OCI-LY7 (cell line): ENCODE data around the gene CIP2A. TPM values are rescaled to one million over a fixed set of nuclear protein-coding genes. Genes with fewer than 3 reads are reported as not detected.
A peak's percentile ranks its signal among the peaks of the same experiment; 100 is the strongest.

Source experiments
- BruUV-seq: library from RNA; stranded (reverse); fragments of 400-500 nt; replicated peaks from 2 replicates; lab custom pipeline; 2021; lab: Mats Ljungman, UMichigan
- CTCF ChIA-PET: fragments of 300-600 bp; sonication (Branson Sonifier 250); formaldehyde crosslinking; loops from one replicate; lab custom pipeline; 2022; ENCODE audit warnings: antibody characterized with exemption; ENCODE audit not compliant: unreplicated experiment; lab: Charles Lee
- POLR2A ChIA-PET: fragments of 300-600 bp; sonication (Branson Sonifier 250); formaldehyde crosslinking; loops from one replicate; lab custom pipeline; 2022; ENCODE audit warnings: antibody characterized with exemption; lab: Charles Lee
- DNase-seq: peaks from one replicate; pipeline ENCODE4 v3.0.0-alpha.2; 2015; ENCODE audit warnings: low spot score
- H2AFZ ChIP-seq: fragments of 200-600 bp; sonication (generic), shearing (Covaris generic); 2 replicates; pipeline ENCODE4 v1.6.1; 2014; ENCODE audit warnings: mild to moderate bottlenecking, antibody characterized with exemption, low read length, moderate library complexity
- H3K27ac ChIP-seq: fragments of 200-600 bp; sonication (generic); 2 replicates; pipeline ENCODE4 v1.5.1; 2014; ENCODE audit warnings: mixed run types, low read depth, mild to moderate bottlenecking, moderate library complexity, low read length, inconsistent platforms; ENCODE audit not compliant: poor library complexity, severe bottlenecking
- H3K36me3 ChIP-seq: fragments of 200-600 bp; sonication (generic); 2 replicates; pipeline ENCODE4 v1.6.1; 2014; ENCODE audit warnings: mild to moderate bottlenecking, antibody characterized with exemption, low read length, moderate library complexity, mixed read lengths; ENCODE audit not compliant: insufficient read depth
- H3K4me1 ChIP-seq: fragments of 200-600 bp; sonication (generic); 2 replicates; pipeline ENCODE4 v1.5.1; 2014; ENCODE audit warnings: mild to moderate bottlenecking, low read length; ENCODE audit not compliant: insufficient read depth, poor library complexity, severe bottlenecking
- H3K4me2 ChIP-seq: fragments of 200-600 bp; sonication (generic); 2 replicates; pipeline ENCODE4 v1.6.1; 2014; ENCODE audit warnings: mild to moderate bottlenecking, low read length
- H3K4me3 ChIP-seq: fragments of 200-600 bp; sonication (generic); 2 replicates; pipeline ENCODE4 v1.5.1; 2014; ENCODE audit warnings: mild to moderate bottlenecking, low read depth, low read length; ENCODE audit not compliant: poor library complexity, severe bottlenecking
- H3K79me2 ChIP-seq: fragments of 200-600 bp; sonication (generic); 2 replicates; pipeline ENCODE4 v1.6.1; 2016; ENCODE audit warnings: low read depth, mild to moderate bottlenecking, low read length, moderate library complexity, mixed read lengths; ENCODE audit not compliant: insufficient read depth
- H3K9me2 ChIP-seq: fragments of 200-600 bp; sonication (generic); 2 replicates; pipeline ENCODE4 v1.6.1; 2016; ENCODE audit warnings: mild to moderate bottlenecking, low read length, mixed read lengths; ENCODE audit not compliant: insufficient read depth
- H3K9me3 ChIP-seq: fragments of 200-600 bp; sonication (generic); 2 replicates; pipeline ENCODE4 v1.6.1; 2014; ENCODE audit warnings: mild to moderate bottlenecking, mixed run types, low read length, mixed read lengths
- H4K20me1 ChIP-seq: fragments of 200-600 bp; sonication (generic); 2 replicates; pipeline ENCODE4 v1.6.1; 2014; ENCODE audit warnings: mild to moderate bottlenecking, antibody characterized with exemption, low read length, moderate library complexity, mixed read lengths; ENCODE audit not compliant: insufficient read depth
- EZH2phosphoT487 ChIP-seq: fragments of 200-600 bp; sonication (generic); IDR thresholded peaks from 2 replicates; pipeline ENCODE4 v1.6.1; 2018; ENCODE audit warnings: low read depth, borderline replicate concordance, mild to moderate bottlenecking, mixed run types, antibody characterized with exemption, low read length, moderate library complexity, mixed read lengths
- intact Hi-C: fragments of 100-400 bp; cut with micrococcal nuclease; formaldehyde crosslinking; loops from one replicate; pipeline ENCODE4 v1.10.0; 2022; ENCODE audit not compliant: unreplicated experiment
- total RNA-seq, 2 experiments: library from RNA; depleted of rRNA in 1 of 2; stranded (reverse); fragments of >200 nt in 1 of 2; shearing (Covaris generic) in 1 of 2; gene quantifications; 2 replicates each; pipeline ENCODE4 v1.2.3, GENCODE V29; 2014 to 2022
- TF ChIP-seq, protein P1 (sequence below): fragments of 200-600 bp; sonication (generic); conservative IDR thresholded peaks from 2 replicates; pipeline ENCODE4 v1.5.1; 2014; ENCODE audit warnings: mild to moderate bottlenecking, antibody characterized with exemption, low read length, moderate library complexity, mixed read lengths

Gene CIP2A
- total RNA-seq, 2 experiments from 2014 or later, result 71.6 to 74.1 TPM

- TF ChIP-seq, protein P1, sequence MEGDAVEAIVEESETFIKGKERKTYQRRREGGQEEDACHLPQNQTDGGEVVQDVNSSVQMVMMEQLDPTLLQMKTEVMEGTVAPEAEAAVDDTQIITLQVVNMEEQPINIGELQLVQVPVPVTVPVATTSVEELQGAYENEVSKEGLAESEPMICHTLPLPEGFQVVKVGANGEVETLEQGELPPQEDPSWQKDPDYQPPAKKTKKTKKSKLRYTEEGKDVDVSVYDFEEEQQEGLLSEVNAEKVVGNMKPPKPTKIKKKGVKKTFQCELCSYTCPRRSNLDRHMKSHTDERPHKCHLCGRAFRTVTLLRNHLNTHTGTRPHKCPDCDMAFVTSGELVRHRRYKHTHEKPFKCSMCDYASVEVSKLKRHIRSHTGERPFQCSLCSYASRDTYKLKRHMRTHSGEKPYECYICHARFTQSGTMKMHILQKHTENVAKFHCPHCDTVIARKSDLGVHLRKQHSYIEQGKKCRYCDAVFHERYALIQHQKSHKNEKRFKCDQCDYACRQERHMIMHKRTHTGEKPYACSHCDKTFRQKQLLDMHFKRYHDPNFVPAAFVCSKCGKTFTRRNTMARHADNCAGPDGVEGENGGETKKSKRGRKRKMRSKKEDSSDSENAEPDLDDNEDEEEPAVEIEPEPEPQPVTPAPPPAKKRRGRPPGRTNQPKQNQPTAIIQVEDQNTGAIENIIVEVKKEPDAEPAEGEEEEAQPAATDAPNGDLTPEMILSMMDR, result no peak
- no peak for TF ChIP-seq EZH2phosphoT487
- no peaks in the 10 kb centered on the region for H4K20me1 ChIP-seq
- no peak overlapping the region for H3K4me2 ChIP-seq
- ChIA-PET CTCF (no interaction called here), POLR2A (no interaction called here)
- no peak overlapping the region for H3K4me3 ChIP-seq
- H3K9me3 ChIP-seq, result no peaks in the 10 kb centered on the region
- H3K79me2 ChIP-seq, result no peaks in the 10 kb centered on the region
- H3K36me3 ChIP-seq, result no peaks in the 10 kb centered on the region
- peak; percentile 11 for DNase-seq
- no peak overlapping the region for H3K27ac ChIP-seq
- H3K9me2 ChIP-seq, result no peaks in the 10 kb centered on the region
- H3K4me1 ChIP-seq, result no peaks in the 10 kb centered on the region
- BruUV-seq, result no TSS peak
- H2AFZ ChIP-seq, result no peak overlapping the region
- intact Hi-C loops, result no loop called here
These were observed 60.6 kb downstream of the CIP2A start for GRCh38 chr3:108528459-108529252.

- Histone ChIP-seq H3K79me2 (no peaks in the 10 kb centered on the region), H3K4me3 (no peak overlapping the region), H3K9me3 (no peaks in the 10 kb centered on the region), H3K27ac (no peak overlapping the region), H3K4me1 (no peaks in the 10 kb centered on the region), H4K20me1 (no peaks in the 10 kb centered on the region), H3K36me3 (no peaks in the 10 kb centered on the region), H3K4me2 (no peak overlapping the region), H3K9me2 (no peaks in the 10 kb centered on the region), H2AFZ (no peak overlapping the region)
- intact Hi-C loops, result no loop called here
- CTCF ChIA-PET, result no interaction called here
- no peak for TF ChIP-seq EZH2phosphoT487
- TF ChIP-seq, protein P1, result no peak
- DNase-seq, result no peak
- no TSS peak for BruUV-seq
- POLR2A ChIA-PET, result no interaction called here
These were observed 61.4 kb downstream of the CIP2A start for GRCh38 chr3:108527817-108528216.

DNA sequence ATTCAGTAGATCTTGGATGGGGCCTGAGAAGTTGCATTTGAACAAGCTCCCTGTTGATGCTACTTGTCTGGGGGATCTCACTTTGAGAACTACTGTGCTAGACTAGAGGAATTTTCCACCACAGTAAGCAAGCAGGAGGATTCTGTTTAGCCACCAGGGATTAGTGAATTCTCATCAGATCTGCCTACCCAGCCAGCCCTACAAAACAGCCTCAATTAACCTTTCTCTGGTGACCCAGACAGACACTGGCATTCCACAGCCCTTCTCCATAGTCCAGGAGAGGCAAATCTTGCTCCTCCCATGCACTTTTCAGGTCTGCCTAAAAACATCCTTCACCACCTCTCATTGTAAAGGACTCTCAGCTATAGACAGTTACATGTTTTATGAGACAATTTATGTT, 62.1 kb downstream of the CIP2A start:
- H2AFZ ChIP-seq, result no peak overlapping the region
- CTCF ChIA-PET, result no interaction called here
- no peaks in the 10 kb centered on the region for H3K9me2 ChIP-seq
- H3K36me3 ChIP-seq, result no peaks in the 10 kb centered on the region
- BruUV-seq, result no TSS peak
- no peaks in the 10 kb centered on the region for H4K20me1 ChIP-seq
- DNase-seq, result no peak
- intact Hi-C loops, result no loop called here
- TF ChIP-seq, protein P1, result no peak
- TF ChIP-seq EZH2phosphoT487, result no peak
- H3K9me3 ChIP-seq, result no peaks in the 10 kb centered on the region
- POLR2A ChIA-PET, result interaction anchor here (0.6 kb wide), 1 partner anchor 433 kb away, joined by 3 read pairs; no protein-coding TSS in a partner anchor
- no peaks in the 10 kb centered on the region for H3K79me2 ChIP-seq
- no peaks in the 10 kb centered on the region for H3K4me1 ChIP-seq
- H3K27ac ChIP-seq, result no peak overlapping the region
- H3K4me2 ChIP-seq, result no peak overlapping the region
- H3K4me3 ChIP-seq, result no peak overlapping the region
